Cardiac septum (tissue), 1 donor: ENCODE results near the gene DCAF11. TPM values are rescaled to one million over a fixed set of nuclear protein-coding genes. Genes with fewer than 3 reads are reported as not detected.

ENCODE experiments used
- DNase-seq: peaks from one replicate; pipeline ENCODE4 v3.0.0-alpha.2; 2020; ENCODE audit warnings: low spot score
- intact Hi-C: fragments of 100-400 bp; cut with DNase I; formaldehyde crosslinking; loops from one replicate; pipeline ENCODE4 v1.14.0; 2022
- total RNA-seq: library from RNA; stranded (reverse); fragmentation: NEBNext Ultra II Directional; extraction: Animal tissue kit (Norgen Biotek cat#: 25700); gene quantifications from one replicate; pipeline ENCODE4 v1.2.1, GENCODE V29; 2021
- donor health status: DM: no; HTN: no; CAD: no.

Gene DCAF11
- total RNA-seq, 1 donor from 2014 or later = 54.1 TPM

GRCh38 chr14:24113379-24113800 is 1.2 kb upstream of the DCAF11 start:
- DNase-seq = no peak
- intact Hi-C loops = no loop called here

GRCh38 chr14:24113801-24114531 is 611 bp upstream of the DCAF11 start:
- peak; percentile 93 for DNase-seq
- intact Hi-C loops = loop anchor here (2.0 kb wide), 1 partner anchor 27 kb away; the partner anchor contains the start of gene EMC9

- DNase-seq = peak; percentile 73
- intact Hi-C loops = loop anchor here (2.0 kb wide), 1 partner anchor 25 kb away; the partner anchor contains the start of gene EMC9
These were observed 998 bp downstream of the DCAF11 start for GRCh38 chr14:24115422-24116127.

GRCh38 chr14:24116128-24116814 is 1.7 kb downstream of the DCAF11 start:
- intact Hi-C loops = no loop called here

GRCh38 chr14:24117179-24117578 is 2.6 kb downstream of the DCAF11 start:
- intact Hi-C loops = no loop called here
- no peak for DNase-seq

More at GRCh38 chr14:24116128-24116814, 1.7 kb downstream of the DCAF11 start:
- DNase-seq = peak; percentile 43

- intact Hi-C loops = no loop called here
- DNase-seq = peak; percentile 60
These were observed 5.1 kb downstream of the DCAF11 start for GRCh38 chr14:24119691-24120090.

GRCh38 chr14:24121210-24121609 is 6.6 kb downstream of the DCAF11 start:
- intact Hi-C loops = no loop called here

GRCh38 chr14:24122416-24122815 is 7.8 kb downstream of the DCAF11 start:
- intact Hi-C loops = no loop called here

More at GRCh38 chr14:24121210-24121609, 6.6 kb downstream of the DCAF11 start:
- DNase-seq = no peak

GRCh38 chr14:24122898-24123297 is 8.3 kb downstream of the DCAF11 start:
- intact Hi-C loops = no loop called here
- peak; percentile 50 for DNase-seq

More at GRCh38 chr14:24122416-24122815, 7.8 kb downstream of the DCAF11 start:
- no peak for DNase-seq

GRCh38 chr14:24123424-24124417 is 9.1 kb downstream of the DCAF11 start:
- intact Hi-C loops = no loop called here
- DNase-seq = peak; percentile 51

GRCh38 chr14:24126939-24127338 is 12.4 kb downstream of the DCAF11 start:
- intact Hi-C loops = no loop called here
- no peak for DNase-seq

- DNase-seq = peak; percentile 66
- intact Hi-C loops = no loop called here
These were observed 13.1 kb downstream of the DCAF11 start for GRCh38 chr14:24127673-24128072.

- intact Hi-C loops = no loop called here
These were observed 14.9 kb downstream of the DCAF11 start for GRCh38 chr14:24129410-24129998.

GRCh38 chr14:24130380-24130716 is 15.8 kb downstream of the DCAF11 start, which contains the start of gene FITM1:
FITM1 (plus strand) TSS chr14:24130659; CDS start chr14:24131564, 905 bp downstream.
- no peak for DNase-seq
- intact Hi-C loops = no loop called here

More at GRCh38 chr14:24129410-24129998, 14.9 kb downstream of the DCAF11 start:
- DNase-seq = no peak

- peak; percentile 84 for DNase-seq
- intact Hi-C loops = no loop called here
These were observed 16.4 kb downstream of the DCAF11 start for GRCh38 chr14:24130717-24131548.

GRCh38 chr14:24131549-24131966 is 17.0 kb downstream of the DCAF11 start:
- intact Hi-C loops = no loop called here
- DNase-seq = no peak

- no peak for DNase-seq
- intact Hi-C loops = no loop called here
These were observed 17.6 kb downstream of the DCAF11 start for GRCh38 chr14:24132061-24132685.
